ENCODE results near the gene KLHL26. TPM values are rescaled to one million over a fixed set of nuclear protein-coding genes. Genes with fewer than 3 reads are reported as not detected.

The KLHL26 gene
- total RNA-seq, 1 experiment from 2014 or later: 17.1 TPM

DNA sequence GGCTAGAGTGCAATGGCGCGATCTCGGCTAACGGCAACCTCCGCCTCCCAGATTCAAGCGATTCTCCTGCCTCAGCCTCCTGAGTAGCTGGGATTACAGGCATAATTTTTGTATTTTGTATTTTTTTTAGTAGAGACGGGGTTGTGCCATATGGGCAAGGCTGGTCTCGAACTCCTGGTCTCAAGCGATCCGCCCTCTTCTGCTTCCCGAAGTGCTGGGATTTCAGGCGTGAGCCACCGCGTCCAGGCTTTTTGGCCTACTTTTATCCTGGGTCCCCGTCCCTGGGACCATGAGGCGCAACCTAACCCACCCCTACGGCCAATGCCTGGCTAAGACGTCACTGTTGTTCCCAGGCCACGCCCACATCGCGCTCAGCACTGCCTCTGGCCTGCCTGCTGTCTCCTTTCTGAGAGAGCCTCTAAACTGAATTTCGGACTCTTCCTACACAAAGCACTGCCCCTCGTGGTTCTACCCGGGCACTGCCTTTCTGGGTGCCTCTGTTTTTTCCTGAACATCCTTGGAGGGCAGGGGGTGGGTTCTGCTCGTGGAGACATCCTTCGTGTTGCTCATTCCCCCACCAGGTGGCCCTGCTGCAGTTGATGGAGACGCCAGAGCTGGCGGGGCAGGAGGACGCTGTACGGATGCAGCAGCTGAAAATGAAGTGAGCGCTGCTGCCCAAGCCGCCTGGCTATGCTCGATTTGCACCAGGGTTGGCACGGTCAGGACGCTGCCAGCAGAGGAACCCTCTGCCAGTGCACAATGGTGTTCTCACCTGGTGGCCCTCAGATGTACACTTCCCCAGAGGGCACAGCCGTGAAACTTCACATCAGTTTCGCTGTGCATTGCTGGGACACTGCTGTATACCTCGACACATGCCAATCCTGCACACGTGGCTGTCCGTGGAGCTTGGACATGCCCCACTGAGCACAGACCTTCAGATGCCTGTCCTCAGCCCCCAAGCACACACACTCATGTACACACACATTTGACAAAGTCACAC, 46.3 kb upstream of the KLHL26 start:
- Histone ChIP-seq H3K9me3 (ENCODE audit: control insufficient read depth in 1 of 2, insufficient read depth in 1 of 2, low read depth in 1 of 2, low read length in 2 of 2) (no peaks in the 10 kb centered on the region), H3K4me1 (ENCODE audit: control insufficient read depth in 1 of 2, insufficient read depth in 2 of 2, low read length in 2 of 2) (peaks cover 19 to 45% of the 10 kb centered on the region in 2 experiments), H3K9me2 (ENCODE audit: insufficient read depth) (no peaks in the 10 kb centered on the region), H4K20me1 (ENCODE audit: insufficient read depth) (no peaks in the 10 kb centered on the region), H3K79me2 (ENCODE audit: insufficient read depth, low read length) (peaks cover 13% of the 10 kb centered on the region; the same call in 1 of the 2 replicates), H3K27ac (ENCODE audit: low read depth, low read length) (peak overlapping the region; percentile 100), H3K4me2 (ENCODE audit: low read length) (peak overlapping the region; percentile 88), H2AFZ (ENCODE audit: low read depth, low read length, poor library complexity, severe bottlenecking) (no peak overlapping the region), H3K36me3 (ENCODE audit: control insufficient read depth in 1 of 2, insufficient read depth in 2 of 2, low read length in 2 of 2) (0 out of 4 replicates have a peak, but pooled peaks cover 0 to 4% of the 10 kb centered on the region in 2 experiments), H3K9ac (ENCODE audit: low read length) (peak overlapping the region; percentile 97), H3K4me3 (replicated peaks in 1 of 2; ENCODE audit: low read depth in 1 of 2, low read length in 2 of 2) (peak overlapping the region; percentile 67 to 89), H3K27me3 (ENCODE audit: insufficient read depth, low read length) (no peaks in the 10 kb centered on the region)
- ChIA-PET CTCF (interaction anchor here (0.7 to 7.5 kb wide), 7 partner anchors 17 to 396 kb away, joined by 3 to 39 read pairs (median 3); partner anchors contain the start of gene UBA52), POLR2A (interaction anchor here (0.7 to 4.3 kb wide), 7 partner anchors 10 to 328 kb away, joined by 3 to 23 read pairs (median 3); partner anchors contain the start of genes COPE, DDX49 and UBA52), RAD21 (ENCODE audit: low non-redundant PET in 1 of 2, low total read pairs in 2 of 2, uncharacterized antibody in 2 of 2, unreplicated experiment in 2 of 2) (interaction anchor here in 1 of 2 experiments (0.7 kb wide), 2 partner anchors 90 to 273 kb away, joined by 3 to 4 read pairs; no protein-coding TSS in a partner anchor)
- intact Hi-C loops (cut with micrococcal nuclease): loop anchor here (1.0 to 5.0 kb wide), 5 partner anchors 33 to 256 kb away; partner anchors contain the start of genes KLHL26 and KXD1
- ATAC-seq: peak; percentile 71
- peak; percentile 96 for DNase-seq (ENCODE audit: low read depth, low spot score)
- TSS peak; percentile 73 for BruUV-seq (replicated peaks)
- peak; percentile 37; the same call in 1 of the 2 replicates for TF ChIP-seq ZFX (IDR thresholded peaks at IDR 0.05)
- TF ChIP-seq SRF (IDR thresholded peaks at IDR 0.05; ENCODE audit: low read depth): no peak
- TF ChIP-seq CTCF (IDR thresholded peaks at IDR 0.05 in 2 of 3, conservative IDR thresholded peaks at IDR 0.05 in 1 of 3; ENCODE audit: borderline replicate concordance in 1 of 3, insufficient read depth in 1 of 3, low read depth in 2 of 3, low read length in 2 of 3): peak; percentile 77 to 95 (median 81)
- TF ChIP-seq FOSL1 (IDR thresholded peaks at IDR 0.05; ENCODE audit: low read depth): no peak
- TF ChIP-seq POLR2AphosphoS5 (IDR thresholded peaks at IDR 0.05; ENCODE audit: low read depth, low read length): peak; percentile 79
- TF ChIP-seq YY1 (IDR thresholded peaks at IDR 0.05; ENCODE audit: extremely low read depth, insufficient replicate concordance, low read depth, low read length): peak; percentile 42
- TF ChIP-seq REST (IDR thresholded peaks at IDR 0.05; ENCODE audit: low read depth): no peak
- TF ChIP-seq, protein P1, sequence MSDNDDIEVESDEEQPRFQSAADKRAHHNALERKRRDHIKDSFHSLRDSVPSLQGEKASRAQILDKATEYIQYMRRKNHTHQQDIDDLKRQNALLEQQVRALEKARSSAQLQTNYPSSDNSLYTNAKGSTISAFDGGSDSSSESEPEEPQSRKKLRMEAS (IDR thresholded peaks at IDR 0.05): peak; percentile 73; the same call in 1 of the 2 replicates
- TF ChIP-seq, protein P2, sequence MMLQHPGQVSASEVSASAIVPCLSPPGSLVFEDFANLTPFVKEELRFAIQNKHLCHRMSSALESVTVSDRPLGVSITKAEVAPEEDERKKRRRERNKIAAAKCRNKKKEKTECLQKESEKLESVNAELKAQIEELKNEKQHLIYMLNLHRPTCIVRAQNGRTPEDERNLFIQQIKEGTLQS (IDR thresholded peaks at IDR 0.05): no peak
- TF ChIP-seq JUND (IDR thresholded peaks at IDR 0.05): no peak
- TF ChIP-seq RAD21 (IDR thresholded peaks at IDR 0.05; ENCODE audit: low read depth): peak; percentile 67
- peak; percentile 19 for TF ChIP-seq POLR2A (IDR thresholded peaks at IDR 0.05; ENCODE audit: borderline replicate concordance, extremely low read depth, insufficient read depth, insufficient read length)
- no peak for TF ChIP-seq CEBPB (IDR thresholded peaks at IDR 0.05; ENCODE audit: low read depth)
- TF ChIP-seq SP1 (IDR thresholded peaks at IDR 0.05; ENCODE audit: low read depth): peak; percentile 95
- TF ChIP-seq ZBTB33 (IDR thresholded peaks at IDR 0.05; ENCODE audit: extremely low read depth, insufficient replicate concordance, low read length): peak; percentile 59
- TF ChIP-seq EZH2 (IDR thresholded peaks at IDR 0.05): no peak
- TF ChIP-seq SIN3A (IDR thresholded peaks at IDR 0.05; ENCODE audit: low read depth): peak; percentile 24; the same call in 1 of the 2 replicates

Data from HCT116 (cell line).